DOHH2 (cell line): ENCODE data around the gene COL26A1.

Experiments
- H3F3A ChIP-seq: fragments of 200-600 bp; sonication (generic), shearing (Covaris generic); 2 replicates; pipeline ENCODE4 v1.6.0; 2016; ENCODE audit warnings: antibody characterized with exemption, mild to moderate bottlenecking; ENCODE audit not compliant: control insufficient read depth, insufficient read depth
- H3K27ac ChIP-seq: fragments of 200-600 bp; sonication (generic); 2 replicates; pipeline ENCODE4 v1.5.1; 2014; ENCODE audit warnings: low read depth, mild to moderate bottlenecking, low read length, moderate library complexity
- H3K27me3 ChIP-seq: fragments of 200-600 bp; sonication (generic); 2 replicates; pipeline ENCODE4 v1.6.1; 2014; ENCODE audit warnings: mild to moderate bottlenecking, low read length, mixed read lengths; ENCODE audit not compliant: control insufficient read depth
- H3K36me3 ChIP-seq: fragments of 200-600 bp; sonication (generic); 2 replicates; pipeline ENCODE4 v1.6.1; 2014; ENCODE audit warnings: mild to moderate bottlenecking, low read length, moderate library complexity, mixed read lengths; ENCODE audit not compliant: control insufficient read depth
- H3K4me1 ChIP-seq: fragments of 200-600 bp; sonication (generic); 2 replicates; pipeline ENCODE4 v1.6.1; 2014; ENCODE audit warnings: mild to moderate bottlenecking, low read length, mixed read lengths; ENCODE audit not compliant: control insufficient read depth
- H3K4me2 ChIP-seq: fragments of 200-600 bp; sonication (generic); 2 replicates; pipeline ENCODE4 v1.6.0; 2014; ENCODE audit warnings: mild to moderate bottlenecking, low read length, moderate library complexity
- H3K4me3 ChIP-seq: fragments of 200-600 bp; sonication (generic); 2 replicates; pipeline ENCODE4 v1.5.1; 2014; ENCODE audit warnings: mild to moderate bottlenecking, low read length, mixed read lengths
- H3K79me2 ChIP-seq: fragments of 200-600 bp; sonication (generic); 2 replicates; pipeline ENCODE4 v1.6.1; 2014; ENCODE audit warnings: mild to moderate bottlenecking, low read length, mixed read lengths; ENCODE audit not compliant: control insufficient read depth
- H3K9me2 ChIP-seq: fragments of 200-600 bp; sonication (generic); replicated peaks from 2 replicates; pipeline ENCODE4 v1.6.1; 2014; ENCODE audit warnings: mild to moderate bottlenecking, low read length, mixed read lengths; ENCODE audit not compliant: control insufficient read depth
- H3K9me3 ChIP-seq: fragments of 200-600 bp; sonication (generic); 2 replicates; pipeline ENCODE4 v1.6.1; 2014; ENCODE audit warnings: antibody characterized with exemption, low read length, mixed read lengths; ENCODE audit not compliant: control insufficient read depth, insufficient read depth
- H4K20me1 ChIP-seq: fragments of 200-600 bp; sonication (generic); 2 replicates; pipeline ENCODE4 v1.6.0; 2014; ENCODE audit warnings: low read depth, mild to moderate bottlenecking, antibody characterized with exemption, low read length, moderate library complexity; ENCODE audit not compliant: control insufficient read depth, insufficient read depth
- EZH2phosphoT487 ChIP-seq: fragments of 200-600 bp; sonication (generic); IDR thresholded peaks from 2 replicates; pipeline ENCODE4 v1.6.1; 2017; ENCODE audit warnings: borderline replicate concordance, mild to moderate bottlenecking, antibody characterized with exemption, low read length, moderate library complexity, mixed read lengths
- TF ChIP-seq, protein P1 (sequence below): fragments of 200-600 bp; sonication (generic); IDR thresholded peaks from one replicate; pipeline ENCODE4 v1.5.1; 2014; ENCODE audit warnings: antibody characterized with exemption, mild to moderate bottlenecking, low read depth, low read length; ENCODE audit not compliant: poor library complexity, severe bottlenecking

COL26A1 gene

DNA sequence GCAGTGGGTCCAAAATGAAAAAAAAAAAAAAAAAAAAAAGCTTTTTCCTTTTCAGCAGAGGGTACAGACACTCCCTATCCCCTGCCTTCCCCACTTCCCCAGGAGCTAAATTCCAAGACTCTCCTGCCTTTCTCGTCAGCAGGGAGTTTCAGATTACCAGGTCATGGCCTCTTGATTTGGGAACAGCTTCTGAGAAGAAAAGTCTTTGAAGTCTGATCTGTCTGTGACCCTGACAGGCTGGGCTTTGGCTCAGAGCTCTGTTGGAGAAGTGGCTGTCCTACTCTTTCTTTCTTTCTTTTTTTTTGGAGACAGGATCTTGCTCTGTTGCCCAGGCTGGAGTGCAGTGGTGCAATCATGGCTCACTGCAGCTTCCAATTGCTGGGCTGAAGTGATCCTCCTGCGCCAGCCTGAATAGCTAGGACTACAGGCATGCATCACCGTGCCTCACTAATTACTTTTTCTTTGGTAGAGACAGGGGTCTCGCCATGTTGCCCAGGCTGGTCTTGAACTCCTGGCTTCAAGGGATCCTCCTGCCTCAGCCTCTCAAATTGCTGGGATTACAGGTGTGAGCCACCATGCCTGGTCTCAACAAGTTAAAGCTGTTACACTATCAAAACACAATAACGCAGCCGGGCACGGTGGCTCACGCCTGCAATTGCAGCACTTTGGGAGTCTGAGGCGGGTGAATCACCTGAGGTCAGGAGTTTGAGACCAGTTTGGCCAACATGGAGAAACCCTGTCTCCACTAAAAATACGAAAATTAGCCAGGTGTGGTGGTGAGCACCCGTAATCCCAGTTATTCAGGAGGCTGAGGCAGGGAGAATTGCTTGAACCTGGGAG is 59.9 kb downstream of the COL26A1 start:
- Histone ChIP-seq H3F3A (no peaks in the 10 kb centered on the region), H3K4me2 (no peak overlapping the region), H3K9me3 (no peaks in the 10 kb centered on the region), H3K4me3 (no peak overlapping the region), H4K20me1 (no peaks in the 10 kb centered on the region), H3K79me2 (no peaks in the 10 kb centered on the region), H3K9me2 (no peaks in the 10 kb centered on the region), H3K27ac (no peak overlapping the region), H3K27me3 (no peaks in the 10 kb centered on the region; the same call in 1 of the 2 replicates), H3K36me3 (no peaks in the 10 kb centered on the region), H3K4me1 (no peaks in the 10 kb centered on the region)
- TF ChIP-seq, protein P1, sequence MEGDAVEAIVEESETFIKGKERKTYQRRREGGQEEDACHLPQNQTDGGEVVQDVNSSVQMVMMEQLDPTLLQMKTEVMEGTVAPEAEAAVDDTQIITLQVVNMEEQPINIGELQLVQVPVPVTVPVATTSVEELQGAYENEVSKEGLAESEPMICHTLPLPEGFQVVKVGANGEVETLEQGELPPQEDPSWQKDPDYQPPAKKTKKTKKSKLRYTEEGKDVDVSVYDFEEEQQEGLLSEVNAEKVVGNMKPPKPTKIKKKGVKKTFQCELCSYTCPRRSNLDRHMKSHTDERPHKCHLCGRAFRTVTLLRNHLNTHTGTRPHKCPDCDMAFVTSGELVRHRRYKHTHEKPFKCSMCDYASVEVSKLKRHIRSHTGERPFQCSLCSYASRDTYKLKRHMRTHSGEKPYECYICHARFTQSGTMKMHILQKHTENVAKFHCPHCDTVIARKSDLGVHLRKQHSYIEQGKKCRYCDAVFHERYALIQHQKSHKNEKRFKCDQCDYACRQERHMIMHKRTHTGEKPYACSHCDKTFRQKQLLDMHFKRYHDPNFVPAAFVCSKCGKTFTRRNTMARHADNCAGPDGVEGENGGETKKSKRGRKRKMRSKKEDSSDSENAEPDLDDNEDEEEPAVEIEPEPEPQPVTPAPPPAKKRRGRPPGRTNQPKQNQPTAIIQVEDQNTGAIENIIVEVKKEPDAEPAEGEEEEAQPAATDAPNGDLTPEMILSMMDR = no peak
- TF ChIP-seq EZH2phosphoT487 = no peak

DNA sequence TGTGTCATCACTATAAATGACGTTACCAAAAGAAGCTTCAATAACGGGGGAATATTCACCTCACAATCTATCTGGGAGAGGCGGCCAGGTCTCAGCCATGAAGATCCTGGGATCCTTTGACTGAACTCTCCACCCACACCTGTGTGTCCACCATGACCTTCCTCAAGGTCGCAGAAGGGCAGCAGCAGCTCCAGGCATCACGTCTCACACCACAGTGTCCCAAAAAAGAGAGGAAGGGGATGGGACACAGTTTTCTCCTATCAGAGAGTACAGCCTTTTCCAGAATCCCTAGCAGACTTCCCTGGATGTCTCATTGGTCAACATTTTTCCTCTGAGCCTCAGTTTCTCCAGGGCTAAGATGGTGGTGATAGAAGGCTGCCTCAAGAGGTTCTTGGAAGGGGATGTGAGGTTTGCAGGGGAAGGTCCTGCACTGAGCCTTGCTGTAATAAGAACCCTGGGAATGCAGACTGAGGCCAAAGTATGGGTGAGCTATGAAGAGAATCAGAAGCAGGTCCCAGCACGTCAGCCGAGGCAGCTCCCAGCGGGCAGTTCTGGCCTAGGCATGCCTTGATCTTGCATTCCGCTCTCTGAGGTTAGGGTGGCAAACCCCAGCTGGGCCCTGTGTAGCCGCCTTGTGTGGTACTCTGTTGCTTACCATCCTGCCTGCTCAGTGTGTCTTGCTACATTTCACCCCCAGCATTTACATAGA is 63.8 kb downstream of the COL26A1 start:
- Histone ChIP-seq H3K36me3 (no peaks in the 10 kb centered on the region), H3K27ac (no peak overlapping the region), H3F3A (no peaks in the 10 kb centered on the region), H4K20me1 (no peaks in the 10 kb centered on the region), H3K4me3 (no peak overlapping the region), H3K27me3 (no peaks in the 10 kb centered on the region; the same call in 1 of the 2 replicates), H3K9me2 (no peaks in the 10 kb centered on the region), H3K79me2 (no peaks in the 10 kb centered on the region), H3K9me3 (no peaks in the 10 kb centered on the region), H3K4me1 (0 out of 2 replicates have a peak, but pooled peaks cover 3% of the 10 kb centered on the region), H3K4me2 (no peak overlapping the region)
- no peak for TF ChIP-seq EZH2phosphoT487
- TF ChIP-seq, protein P1 = no peak

GRCh38 chr7:101428093-101428866 is 65.6 kb downstream of the COL26A1 start:
- no peaks in the 10 kb centered on the region for H3K9me2 ChIP-seq
- H3K4me1 ChIP-seq = 0 out of 2 replicates have a peak, but pooled peaks cover 3% of the 10 kb centered on the region
- no peaks in the 10 kb centered on the region for H3K27me3 ChIP-seq
- no peak overlapping the region for H3K27ac ChIP-seq
- no peaks in the 10 kb centered on the region for H3K79me2 ChIP-seq
- no peak overlapping the region for H3K4me2 ChIP-seq
- no peaks in the 10 kb centered on the region for H4K20me1 ChIP-seq
- no peaks in the 10 kb centered on the region for H3F3A ChIP-seq
- H3K36me3 ChIP-seq = no peaks in the 10 kb centered on the region
- H3K4me3 ChIP-seq = no peak overlapping the region
- H3K9me3 ChIP-seq = no peaks in the 10 kb centered on the region
- TF ChIP-seq, protein P1 = no peak
- no peak for TF ChIP-seq EZH2phosphoT487
